ENCODE data around the gene GALNT4. TPM values are rescaled to one million over a fixed set of nuclear protein-coding genes. Genes with fewer than 3 reads are reported as not detected.

Gene GALNT4
- total RNA-seq, 3 donors from 2014 or later, result 4.1 to 7.1 (median 5.5) TPM

Other genes starting within 250 kb of the GALNT4 start
- gene DUSP6, start 172.3 kb downstream of the GALNT4 start, total RNA-seq, result 100 to 1,000 TPM in 1 of 3 donors, 10 to 100 TPM in 2; 73.6 to 114 (median 74.4) TPM
- 10 to 100 TPM; 12.2 to 14.5 (median 12.9) TPM for gene POC1B, start 1.3 kb upstream of the GALNT4 start, total RNA-seq
- gene ATP2B1, start 184.0 kb upstream of the GALNT4 start, total RNA-seq, result 10 to 100 TPM; 22.6 to 24.5 (median 23.5) TPM

Data from activated T-cell treated with anti-CD3 and anti-CD28 coated beads, Interleukin-2, amount 50 U/mL, for 4 hours (primary cell).